Epidermal melanocyte (primary cell): ENCODE data around the gene TRIOBP.
"Not testable (repeated sequence)": the region's sequence is repeated elsewhere in the genome, so short reads cannot be mapped to it uniquely, and the experiment has no call there.

Experiments
- DNase-seq: peaks from one replicate; pipeline ENCODE4 v3.0.0; 2011; ENCODE audit warnings: low spot score; ENCODE audit not compliant: insufficient read length

The TRIOBP gene

DNA sequence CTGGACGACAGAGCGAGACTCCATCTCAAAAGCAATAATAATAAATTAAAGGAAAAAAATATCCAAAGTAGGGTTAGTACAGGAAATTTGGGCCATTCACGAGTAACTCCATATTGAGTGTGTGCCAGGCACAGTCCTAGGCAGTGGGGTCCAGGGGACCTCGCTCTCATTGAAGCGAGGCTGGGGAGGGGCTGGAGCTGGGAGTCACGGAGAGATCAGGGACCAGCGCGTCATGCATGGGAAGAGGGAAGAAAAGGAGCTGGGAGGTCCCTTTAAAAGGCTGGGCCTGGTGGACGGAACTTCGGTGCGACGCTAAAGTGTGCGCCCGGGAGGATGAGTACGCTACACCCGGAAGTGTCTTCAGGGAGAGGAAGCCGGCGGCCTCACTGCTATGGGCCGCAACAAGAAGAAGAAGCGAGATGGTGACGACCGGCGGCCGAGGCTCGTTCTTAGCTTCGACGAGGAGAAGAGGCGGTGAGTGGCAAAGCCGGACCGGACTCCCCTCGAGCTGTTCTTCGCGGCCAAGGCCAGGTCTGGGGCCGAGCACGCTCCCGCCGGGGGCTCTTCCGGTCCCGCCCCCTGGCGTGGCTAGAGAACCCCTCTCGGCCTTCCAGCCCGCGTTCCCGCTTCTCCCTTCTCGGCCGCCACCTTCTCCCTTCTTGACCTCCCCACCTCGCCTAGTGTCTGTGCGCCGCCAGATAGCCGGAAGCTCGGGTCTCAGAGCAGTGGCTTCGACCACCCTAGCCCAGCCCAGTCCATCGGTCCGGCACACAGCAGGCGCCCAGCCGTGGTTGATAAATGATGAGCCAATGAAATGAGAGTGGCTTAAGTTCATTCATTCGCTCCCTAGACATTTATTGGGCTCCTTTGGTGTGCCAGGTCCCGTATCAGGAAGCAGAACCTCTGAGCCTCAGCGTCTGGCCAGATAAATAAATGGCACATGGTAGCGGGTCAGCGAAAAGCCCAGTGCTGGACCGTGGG, 10.6 kb upstream of the TRIOBP start, which contains the start of gene NOL12:
Gene NOL12, plus strand, starts transcription at position 342 of the 981 bp plus-strand sequence. Its CDS starts 50 bp downstream, at position 392.
- peak; percentile 53 for DNase-seq

DNA sequence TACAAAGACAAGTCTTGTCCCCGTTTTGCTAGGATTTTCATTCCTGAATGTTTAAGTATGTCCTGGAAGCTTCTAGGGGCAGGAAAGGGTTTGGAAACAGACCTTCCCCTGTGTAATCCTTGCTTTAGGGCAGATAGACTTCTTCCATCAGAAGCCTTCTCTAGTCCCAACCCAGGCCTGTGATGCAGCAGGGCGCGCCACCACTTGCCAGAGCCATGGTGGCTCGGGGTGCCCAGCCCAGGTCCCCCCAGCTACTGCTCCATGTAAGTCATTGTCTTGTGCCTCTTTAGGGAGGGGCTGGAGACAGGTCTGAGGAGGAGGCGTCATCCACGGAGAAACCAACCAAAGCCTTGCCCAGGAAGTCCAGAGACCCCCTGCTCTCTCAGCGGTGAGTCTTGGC, 6.4 kb upstream of the TRIOBP start:
- DNase-seq, result no peak

GRCh38 chr22:37690901-37691504, 5.8 kb upstream of the TRIOBP start:
- DNase-seq, result no peak

DNA sequence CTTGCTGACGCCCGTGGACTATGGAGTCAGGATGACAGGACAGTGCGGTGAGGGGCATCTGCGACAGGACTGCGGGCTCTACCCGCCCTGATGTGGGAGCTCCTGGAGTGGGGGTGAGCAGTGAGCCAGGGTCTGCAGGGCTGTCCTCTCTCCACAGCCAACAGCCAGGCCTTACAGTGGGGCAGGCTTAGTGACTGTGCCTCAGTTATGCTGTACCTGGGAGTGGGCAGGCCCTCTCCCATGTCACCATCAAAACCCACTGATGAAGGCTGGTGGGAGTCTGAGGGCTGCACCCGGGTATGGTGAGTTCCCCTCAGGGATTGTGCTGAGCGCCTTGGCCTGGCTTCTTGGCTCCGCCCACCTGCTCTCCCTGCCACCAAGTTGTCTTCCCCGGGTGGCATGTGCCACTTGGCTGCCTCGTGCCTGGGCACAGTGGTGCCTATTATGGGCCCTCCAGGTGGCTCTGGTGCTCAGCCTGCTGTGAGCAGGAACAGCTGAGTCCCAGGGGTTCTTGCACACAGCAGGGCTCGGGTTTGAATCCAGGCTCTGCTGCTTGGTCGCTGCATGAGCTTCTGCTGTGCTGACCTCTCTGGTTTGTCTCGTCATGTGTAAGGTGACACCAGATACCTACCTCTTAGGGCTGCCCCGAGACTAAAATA, 4.1 kb upstream of the TRIOBP start:
- no peak for DNase-seq

DNA sequence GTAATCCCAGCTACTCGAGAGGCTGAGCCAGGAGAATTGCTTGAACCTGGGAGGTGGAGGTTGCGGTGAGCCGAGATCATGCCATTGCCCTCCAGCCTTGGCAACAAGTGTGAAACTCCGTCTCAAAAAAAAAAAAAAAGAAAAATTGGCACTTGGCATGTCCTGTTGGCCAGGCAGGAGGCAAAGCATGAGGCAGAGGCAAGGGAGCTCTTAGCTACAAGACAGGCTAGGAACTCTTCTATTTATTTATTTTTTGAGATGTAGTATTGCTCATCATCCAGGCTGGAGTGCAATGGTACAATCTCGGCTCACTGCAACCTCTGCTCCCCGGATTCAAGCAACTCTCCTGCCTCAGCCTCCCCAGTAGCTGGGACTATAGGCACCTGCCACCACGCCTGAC, 2.7 kb upstream of the TRIOBP start:
- not testable (repeated sequence) for DNase-seq

DNA sequence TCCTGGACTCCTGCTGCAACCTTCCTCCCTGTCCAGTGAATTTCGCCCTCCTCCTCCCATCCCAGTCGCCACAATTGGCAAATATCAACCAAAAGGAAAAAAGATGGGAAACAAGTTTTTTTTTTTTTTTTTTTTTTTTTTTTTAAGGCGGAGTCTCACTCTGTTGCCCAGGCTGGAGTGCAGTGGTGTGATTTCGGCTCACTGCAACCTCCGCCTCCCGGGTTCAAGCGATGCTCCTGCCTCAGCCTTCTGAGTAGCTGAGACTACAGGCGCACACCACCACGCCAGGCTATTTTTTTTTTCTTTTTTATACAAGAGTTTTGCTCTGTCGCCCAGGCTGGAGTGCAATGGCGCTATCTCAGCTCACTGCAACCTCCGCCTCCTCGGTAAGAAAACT, 590 bp upstream of the TRIOBP start:
- DNase-seq, result not testable (repeated sequence)

- no peak for DNase-seq
These were observed 639 bp downstream of the TRIOBP start for GRCh38 chr22:37697538-37697835.

DNA sequence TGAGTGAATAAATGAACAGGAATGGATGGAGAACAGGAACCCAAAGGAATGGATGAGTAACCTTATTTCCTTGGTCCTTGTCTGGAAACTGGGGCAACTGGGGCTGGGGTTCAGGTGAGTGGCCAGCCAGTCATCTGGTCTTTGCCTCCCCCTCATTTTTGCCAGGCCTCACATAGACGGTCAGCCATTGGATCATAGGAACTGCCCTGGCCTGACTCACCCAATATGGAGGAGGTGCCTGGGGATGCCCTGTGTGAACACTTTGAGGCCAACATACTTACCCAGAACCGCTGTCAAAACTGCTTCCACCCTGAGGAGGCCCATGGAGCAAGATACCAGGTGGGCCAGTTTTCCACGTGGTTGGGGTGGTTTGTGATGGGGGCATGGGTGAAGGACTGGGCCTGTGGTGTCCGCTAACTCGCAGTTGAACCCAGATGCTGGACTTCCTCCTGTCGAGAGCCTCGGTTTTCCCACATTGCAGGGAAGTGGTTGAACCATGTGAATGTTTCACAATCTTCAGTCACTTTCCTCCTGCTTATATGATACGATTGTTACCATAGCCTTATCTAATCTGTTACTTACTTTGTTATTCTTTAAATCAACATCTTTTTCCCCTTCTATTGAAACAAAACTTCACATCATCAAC, 4.4 kb downstream of the TRIOBP start:
- no peak for DNase-seq

- no peak for DNase-seq
These were observed 7.1 kb downstream of the TRIOBP start for GRCh38 chr22:37703906-37704305.

- no peak for DNase-seq
These were observed 7.8 kb downstream of the TRIOBP start for GRCh38 chr22:37704645-37705044.

DNA sequence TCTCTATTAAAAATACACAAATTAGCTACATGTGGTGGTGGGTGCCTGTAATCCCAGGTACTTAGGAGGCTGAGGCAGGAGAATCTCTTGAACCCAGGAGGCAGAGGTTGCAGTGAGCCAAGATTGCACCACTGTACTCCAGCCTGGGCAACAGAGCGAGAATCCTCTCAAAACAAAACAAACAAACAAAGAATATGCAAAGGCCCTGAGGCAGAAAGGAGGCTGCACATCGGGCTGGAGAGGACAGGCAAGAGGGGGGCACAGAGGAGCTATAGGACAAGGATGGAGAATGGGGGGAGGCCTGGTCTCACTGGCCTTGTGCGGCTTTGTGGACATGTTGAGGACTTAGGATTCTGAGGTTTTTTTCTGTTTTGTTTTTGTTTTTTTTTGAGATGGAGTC, 8.4 kb downstream of the TRIOBP start:
- DNase-seq, result no peak

GRCh38 chr22:37708580-37709444, 12.0 kb downstream of the TRIOBP start:
- DNase-seq, result no peak

DNA sequence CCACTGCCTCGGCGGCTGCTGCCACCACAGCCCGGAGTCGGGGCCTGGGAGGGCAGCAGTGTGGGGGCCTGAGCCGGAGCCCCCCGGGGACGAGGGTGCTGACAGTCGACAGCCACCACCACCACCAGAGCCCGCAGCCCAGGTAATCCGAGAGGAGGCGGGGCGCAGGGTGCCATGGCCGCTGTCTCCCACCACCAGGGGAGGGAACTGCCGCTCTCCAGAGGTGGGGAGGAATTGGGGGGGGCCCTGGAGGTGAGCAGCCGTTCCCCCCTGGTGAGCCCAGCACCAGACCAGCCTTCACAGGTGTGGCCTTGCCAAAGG, 12.6 kb downstream of the TRIOBP start:
- DNase-seq, result no peak

DNA sequence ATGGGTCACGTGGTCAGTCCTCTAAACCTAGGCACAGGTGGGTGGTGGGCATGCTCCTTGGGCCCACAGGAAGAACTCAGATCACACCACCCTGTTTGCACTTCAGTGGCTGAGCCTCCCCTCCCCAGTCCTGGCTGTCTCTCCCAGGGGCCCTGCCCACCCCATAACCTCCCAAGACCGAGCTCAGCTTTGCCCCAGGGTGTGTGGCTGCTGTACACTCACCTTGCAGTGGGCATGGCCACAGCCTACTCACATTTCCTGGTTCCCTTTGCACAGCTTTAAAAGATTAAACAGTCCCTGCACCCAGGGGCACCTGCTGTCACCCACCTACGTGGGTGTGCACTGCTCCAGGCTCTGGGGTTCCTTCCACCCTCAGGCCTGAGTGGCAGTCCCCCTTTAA, 13.8 kb downstream of the TRIOBP start:
- DNase-seq, result no peak

DNA sequence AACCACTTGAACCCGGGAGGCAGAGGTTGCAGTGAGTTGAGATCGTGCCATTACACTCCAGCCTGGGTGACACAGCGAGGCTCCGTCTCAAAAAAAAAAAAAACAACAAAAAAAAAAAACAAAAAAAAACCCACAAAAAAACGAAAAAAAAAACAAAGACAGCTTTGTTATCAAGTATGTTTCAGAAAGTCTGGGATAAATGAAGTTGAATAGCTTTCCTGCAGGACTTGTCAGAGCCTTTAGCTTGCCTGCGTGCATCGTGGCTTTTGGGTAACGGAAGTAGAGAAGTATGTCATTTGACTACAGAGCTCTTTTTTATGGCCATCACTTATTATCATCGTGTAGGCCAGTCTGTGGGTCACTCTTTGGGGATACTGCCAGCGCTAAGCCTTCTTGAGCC, 14.6 kb downstream of the TRIOBP start:
- DNase-seq, result peak; percentile 51

DNA sequence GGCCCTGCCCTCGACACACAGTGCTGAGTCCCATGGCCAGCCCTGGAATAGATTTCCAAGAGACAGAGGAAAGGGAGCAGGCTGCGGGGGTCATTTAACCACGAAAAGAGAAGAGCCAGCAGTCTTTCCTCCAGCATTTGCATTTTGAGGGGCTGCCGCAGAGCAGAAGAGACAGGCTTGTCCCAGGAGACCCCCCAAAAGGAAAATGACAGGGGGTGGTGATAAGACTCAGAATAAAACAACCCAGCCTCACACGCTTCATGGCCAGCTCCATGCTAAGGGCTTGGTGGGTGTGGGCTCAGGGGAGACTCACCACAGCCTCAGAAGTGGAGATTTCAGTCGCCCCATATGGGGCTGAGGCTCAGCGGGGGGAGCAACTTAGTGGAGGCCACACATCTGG, 16.9 kb downstream of the TRIOBP start:
- no peak for DNase-seq

- no peak for DNase-seq
These were observed 17.8 kb downstream of the TRIOBP start for GRCh38 chr22:37714634-37715033.

- DNase-seq, result no peak
These were observed 18.9 kb downstream of the TRIOBP start for GRCh38 chr22:37715760-37716159.

GRCh38 chr22:37716708-37717107, 19.9 kb downstream of the TRIOBP start:
- DNase-seq, result no peak

GRCh38 chr22:37717235-37717634, 20.4 kb downstream of the TRIOBP start:
- not testable (repeated sequence) for DNase-seq

DNA sequence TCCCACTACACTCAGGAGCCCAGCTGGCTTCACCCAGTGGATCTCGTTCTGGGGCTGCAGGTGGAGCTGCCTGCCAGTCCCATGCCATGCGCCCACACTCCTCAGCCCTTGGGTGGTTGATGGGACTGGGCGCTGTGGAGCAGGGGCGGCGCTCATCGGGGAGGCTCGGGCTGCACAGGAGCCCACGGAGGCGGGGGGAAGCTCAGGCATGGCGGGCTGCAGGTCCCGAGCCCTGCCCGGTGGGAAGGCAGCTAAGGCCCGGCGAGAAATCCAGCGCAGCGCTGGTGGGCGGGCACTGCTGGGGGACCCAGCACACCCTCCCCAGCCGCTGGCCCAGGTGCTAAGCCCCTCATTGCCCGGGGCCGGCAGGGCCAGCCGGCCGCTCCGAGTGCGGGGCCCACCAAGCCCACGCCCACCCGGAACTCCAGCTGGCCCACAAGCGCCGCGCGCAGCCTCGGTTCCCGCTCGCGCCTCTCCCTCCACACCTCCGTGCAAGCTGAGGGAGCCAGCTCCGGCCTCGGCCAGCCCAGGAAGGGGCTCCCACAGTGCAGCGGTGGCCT, 21.0 kb downstream of the TRIOBP start:
- DNase-seq, result not testable (repeated sequence)
